Body of pancreas (tissue), 4 donors: ENCODE measurements around the gene TMEM117. TPM values are rescaled to one million over a fixed set of nuclear protein-coding genes. Genes with fewer than 3 reads are reported as not detected.
A peak's percentile ranks its signal among the peaks of the same experiment; 100 is the strongest.

Source experiments
- ATAC-seq: fragments of 150-250 bp; one replicate; pipeline ENCODE4 v1.9.1; 2016
- DNase-seq, 4 donors: peaks; one replicate each; pipeline ENCODE4 v3.0.0-alpha.2; 2019
- H3K27ac ChIP-seq, 4 donors: fragments of 200-600 bp; sonication (generic); 1 replicate in 3 of 4; 2 replicates in 1 of 4; pipeline versions ENCODE4 v1.5.1 to v1.6.1; 2016 to 2019; ENCODE audit warnings: mild to moderate bottlenecking in 1 of 4, mixed read lengths in 1 of 4, moderate library complexity in 1 of 4
- H3K27me3 ChIP-seq, 2 donors: fragments of 200-600 bp; sonication (generic); one replicate each; pipeline ENCODE4 v1.6.0; 2016; ENCODE audit warnings: mild to moderate bottlenecking in 1 of 2
- H3K36me3 ChIP-seq, 2 donors: fragments of 200-600 bp; sonication (generic); replicated peaks in 1 of 2; 2 replicates each; pipeline ENCODE4 v1.5.1; 2016; ENCODE audit warnings: low read depth in 2 of 2; ENCODE audit not compliant: insufficient read depth in 1 of 2
- H3K4me1 ChIP-seq: fragments of 200-600 bp; sonication (generic); one replicate; pipeline ENCODE4 v1.6.0; 2016
- H3K4me3 ChIP-seq, 2 donors: fragments of 200-600 bp; sonication (generic); 1 replicate in 1 of 2; 2 replicates in 1 of 2; pipeline ENCODE4 v1.5.1; 2016 to 2019
- H3K9me3 ChIP-seq, 3 donors: fragments of 200-600 bp; sonication (generic); 1 replicate in 2 of 3; 2 replicates in 1 of 3; pipeline ENCODE4 v1.5.1; 2016
- POLR2A ChIP-seq, 3 donors: fragments of 450-650 bp; IDR thresholded peaks; one replicate each; pipeline ENCODE4 v1.6.1; 2016; ENCODE audit warnings: antibody characterized with exemption in 3 of 3, mild to moderate bottlenecking in 2 of 3
- WGBS, 2 donors: methylation state at CpG; one replicate each; pipeline ENCODE4 v1.1.5; 2017; 5-methylcytosine and 5-hydroxymethylcytosine counted together
- intact Hi-C: fragments of 100-400 bp; cut with DNase I; formaldehyde crosslinking; loops from one replicate; pipeline ENCODE4 v1.15.1; 2023
- total RNA-seq, 2 donors: library from RNA; depleted of rRNA; stranded (reverse); fragments of >200 nt; gene quantifications; one replicate each; pipeline ENCODE4 v1.1.0, GENCODE V29; 2016
- TF ChIP-seq, protein P1 (sequence below), 7 experiments: fragments of 450-650 bp in 4 of 7; fragments of 200-600 bp in 3 of 7; sonication (generic) in 3 of 7; IDR thresholded peaks; one replicate each; pipeline ENCODE4 v1.5.1; 2016 to 2019; ENCODE audit warnings: antibody characterized with exemption in 7 of 7

Gene TMEM117
- total RNA-seq, 2 donors from 2014 or later: 19.2 to 23.4 TPM

DNA sequence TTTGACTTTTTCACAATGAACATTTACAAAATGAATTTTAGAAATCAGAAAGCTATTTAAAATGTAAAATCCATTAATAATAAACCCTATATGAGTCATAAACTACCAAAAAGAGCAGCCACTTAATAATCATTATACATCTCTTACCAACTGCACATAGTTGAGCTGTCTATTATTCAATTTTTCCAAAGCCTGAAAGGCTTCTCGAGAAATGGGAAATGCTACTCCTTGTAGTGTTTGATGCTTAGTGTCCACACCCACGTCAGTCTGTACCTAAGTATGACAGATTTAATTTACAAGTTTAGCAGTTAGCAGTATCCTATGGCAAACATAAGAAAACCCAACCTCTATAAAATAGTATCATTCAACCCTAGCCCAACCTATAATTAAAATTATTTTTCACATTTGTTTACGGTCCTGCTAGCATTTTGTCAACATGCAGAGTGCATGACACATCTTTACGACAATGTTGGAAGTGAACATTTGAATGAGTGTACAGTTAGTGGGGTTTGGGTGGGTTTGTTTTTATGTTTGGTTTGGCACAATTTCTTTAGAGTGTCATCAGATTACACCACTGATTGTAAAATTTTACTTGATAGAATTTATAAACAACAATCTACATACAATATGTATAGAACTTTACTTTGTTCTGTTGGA, 38.2 kb upstream of the TMEM117 start:
- Histone ChIP-seq H3K36me3 (peaks cover 8 to 29% of the 10 kb centered on the region in 2 donors), H3K27me3 (no peaks in the 10 kb centered on the region), H3K9me3 (no peaks in the 10 kb centered on the region), H3K4me1 (peaks cover 4% of the 10 kb centered on the region), H3K4me3 (no peak overlapping the region), H3K27ac (no peak overlapping the region)
- intact Hi-C loops: no loop called here
- WGBS, 2 donors: 78 to 88% methylated on average over 4 of the region's 4 CpGs
- TF ChIP-seq, protein P1, sequence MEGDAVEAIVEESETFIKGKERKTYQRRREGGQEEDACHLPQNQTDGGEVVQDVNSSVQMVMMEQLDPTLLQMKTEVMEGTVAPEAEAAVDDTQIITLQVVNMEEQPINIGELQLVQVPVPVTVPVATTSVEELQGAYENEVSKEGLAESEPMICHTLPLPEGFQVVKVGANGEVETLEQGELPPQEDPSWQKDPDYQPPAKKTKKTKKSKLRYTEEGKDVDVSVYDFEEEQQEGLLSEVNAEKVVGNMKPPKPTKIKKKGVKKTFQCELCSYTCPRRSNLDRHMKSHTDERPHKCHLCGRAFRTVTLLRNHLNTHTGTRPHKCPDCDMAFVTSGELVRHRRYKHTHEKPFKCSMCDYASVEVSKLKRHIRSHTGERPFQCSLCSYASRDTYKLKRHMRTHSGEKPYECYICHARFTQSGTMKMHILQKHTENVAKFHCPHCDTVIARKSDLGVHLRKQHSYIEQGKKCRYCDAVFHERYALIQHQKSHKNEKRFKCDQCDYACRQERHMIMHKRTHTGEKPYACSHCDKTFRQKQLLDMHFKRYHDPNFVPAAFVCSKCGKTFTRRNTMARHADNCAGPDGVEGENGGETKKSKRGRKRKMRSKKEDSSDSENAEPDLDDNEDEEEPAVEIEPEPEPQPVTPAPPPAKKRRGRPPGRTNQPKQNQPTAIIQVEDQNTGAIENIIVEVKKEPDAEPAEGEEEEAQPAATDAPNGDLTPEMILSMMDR (IDR thresholded peaks at IDR 0.05): no peak
- TF ChIP-seq POLR2A (IDR thresholded peaks at IDR 0.05): no peak
- ATAC-seq: no peak
- DNase-seq: no peak

DNA sequence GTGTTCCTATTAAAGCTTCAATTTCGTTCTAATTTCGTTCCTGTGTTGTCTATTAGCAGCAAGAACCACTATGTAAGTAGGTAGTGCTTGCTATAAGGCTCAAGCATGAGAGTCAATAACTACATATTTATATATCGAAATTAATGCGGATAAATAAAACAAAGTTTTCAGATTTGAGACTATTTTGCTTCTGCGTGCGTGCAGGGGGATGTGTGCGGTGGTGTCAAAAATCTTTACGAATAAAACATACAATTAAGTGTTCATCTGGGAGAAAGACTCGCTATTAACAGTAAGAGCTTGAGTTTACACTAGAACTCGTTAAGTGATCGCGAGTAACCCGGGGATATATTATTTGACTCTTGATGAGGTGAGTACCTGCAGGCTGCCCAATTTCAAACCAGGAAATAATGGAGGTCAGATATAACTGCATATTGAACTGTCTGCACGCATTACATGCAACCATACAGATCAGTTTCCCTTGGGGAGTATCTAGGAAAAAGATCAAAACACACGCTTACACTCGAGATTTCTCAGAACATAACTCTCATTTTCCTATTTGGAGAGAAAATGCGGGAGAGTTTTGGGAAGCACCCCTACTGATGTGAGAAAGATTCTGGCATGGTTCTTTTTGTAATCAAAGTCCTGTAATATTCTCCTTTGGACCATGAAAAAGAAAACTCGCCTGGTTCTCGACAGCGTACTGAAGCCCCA, 30.6 kb upstream of the TMEM117 start:
- Histone ChIP-seq H3K4me3 (peak overlapping the region; percentile 76 to 87), H3K36me3 (peaks cover 0 to 6% of the 10 kb centered on the region in 2 donors), H3K27ac (peak overlapping the region in 3 of 4 donors; percentile 80 to 98 (median 98)), H3K27me3 (no peaks in the 10 kb centered on the region), H3K4me1 (peaks cover 17% of the 10 kb centered on the region), H3K9me3 (no peaks in the 10 kb centered on the region)
- peak in 1 of 4 donors; percentile 7 for DNase-seq
- TF ChIP-seq POLR2A (IDR thresholded peaks at IDR 0.05): no peak
- ATAC-seq: no peak
- intact Hi-C loops: no loop called here
- 3 to 4% methylated on average over 18 to 20 of the region's 20 CpGs for WGBS, 2 donors

DNA sequence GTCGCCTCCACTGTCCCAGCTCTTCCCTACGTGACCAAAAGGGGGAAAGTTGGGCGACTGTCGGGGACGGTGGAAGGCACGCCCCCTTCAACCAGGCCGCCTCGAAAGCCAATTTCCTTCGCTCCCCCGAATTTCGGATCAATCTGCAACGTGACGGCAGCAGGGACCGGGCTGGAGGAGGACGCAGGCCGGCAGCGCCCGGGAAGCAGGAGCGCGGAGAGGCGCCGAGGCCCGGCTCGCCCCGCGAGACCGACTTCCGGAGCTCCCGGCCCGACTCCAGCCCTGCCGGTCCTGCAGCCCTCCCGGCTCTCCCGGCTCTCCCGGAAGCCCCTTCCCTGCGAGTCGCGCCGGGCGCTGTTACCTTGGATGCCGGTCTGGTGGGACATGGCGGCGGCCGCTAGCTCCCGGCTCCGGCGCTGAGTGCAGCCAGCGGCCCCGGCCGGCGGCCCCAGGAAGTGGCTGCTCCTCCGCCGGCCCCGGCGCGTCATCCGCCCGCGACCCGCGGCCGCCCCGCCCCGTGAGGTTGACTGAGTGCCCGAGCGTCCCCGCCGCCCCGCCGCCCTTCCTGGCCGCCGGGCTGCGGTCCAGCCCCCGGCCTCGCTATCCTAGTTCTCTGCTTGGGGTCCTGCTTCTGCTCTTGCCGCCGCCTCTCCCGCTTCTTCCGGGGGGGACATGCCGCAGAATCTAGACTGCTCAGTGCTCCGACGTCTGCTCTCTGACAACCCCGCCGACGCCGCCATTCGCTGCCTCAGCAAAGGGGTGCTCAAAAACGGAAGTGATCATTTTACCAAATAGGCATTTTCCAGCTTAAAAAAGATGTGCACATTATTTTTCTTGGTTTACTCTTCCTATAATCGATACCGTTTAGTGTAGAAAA, 29.8 kb upstream of the TMEM117 start, which contains the start of gene TWF1:
TSS of gene TWF1 (minus strand) at position 458 of the 877 bp plus-strand sequence. CDS start at position 386, 72 bp downstream.
- peak; percentile 99 for ATAC-seq
- H3K4me3 ChIP-seq: peak within 1 kb of the TSS; percentile 76 to 87
- H3K27me3 ChIP-seq: no peaks in the 10 kb centered on the region
- H3K36me3 ChIP-seq: no peaks in the 10 kb centered on the region
- no peaks in the 10 kb centered on the region for H3K9me3 ChIP-seq
- intact Hi-C loops: no loop called here
- WGBS, 2 donors: 0 to 1% methylated on average over 31 to 80 of the region's 89 CpGs
- DNase-seq: peak; percentile 85 to 90 (median 88)
- TF ChIP-seq POLR2A (IDR thresholded peaks at IDR 0.05): peak; percentile 80 to 84 (median 82)
- TF ChIP-seq, protein P1 (IDR thresholded peaks at IDR 0.05): peak in 4 of 7 experiments; percentile 39 to 49 (median 42)
- H3K4me1 ChIP-seq: peaks cover 17% of the 10 kb centered on the region
- H3K27ac ChIP-seq: peak within 1 kb of the TSS; percentile 80 to 98 (median 94)

DNA sequence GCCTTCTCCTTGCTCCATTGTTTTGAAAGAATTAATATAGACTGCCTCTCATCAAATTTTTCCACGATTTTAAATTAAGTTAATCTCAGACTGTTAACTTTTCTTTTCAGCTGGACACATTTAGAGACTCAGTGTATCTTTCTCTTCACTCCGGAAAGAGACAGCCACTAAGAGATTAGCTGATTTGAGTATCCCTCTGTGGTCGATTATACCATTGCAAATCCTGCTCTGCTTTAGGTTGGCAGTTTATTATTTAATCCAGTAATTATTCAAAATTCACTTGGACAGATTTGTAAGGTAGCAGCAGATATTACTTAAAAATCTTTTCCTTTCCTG, 29.2 kb upstream of the TMEM117 start:
- no peak for TF ChIP-seq POLR2A (IDR thresholded peaks at IDR 0.05)
- TF ChIP-seq, protein P1 (IDR thresholded peaks at IDR 0.05): no peak
- H3K9me3 ChIP-seq: no peaks in the 10 kb centered on the region
- H3K27ac ChIP-seq: peak overlapping the region; percentile 80 to 98 (median 94)
- WGBS, 2 donors: 2 to 8% methylated on average over 3 of the region's 3 CpGs
- no peak for DNase-seq
- H3K27me3 ChIP-seq: no peaks in the 10 kb centered on the region
- peak overlapping the region in 1 of 2 donors; percentile 87 for H3K4me3 ChIP-seq
- no peak for ATAC-seq
- H3K36me3 ChIP-seq: no peaks in the 10 kb centered on the region
- intact Hi-C loops: no loop called here
- peaks cover 17% of the 10 kb centered on the region for H3K4me1 ChIP-seq

DNA sequence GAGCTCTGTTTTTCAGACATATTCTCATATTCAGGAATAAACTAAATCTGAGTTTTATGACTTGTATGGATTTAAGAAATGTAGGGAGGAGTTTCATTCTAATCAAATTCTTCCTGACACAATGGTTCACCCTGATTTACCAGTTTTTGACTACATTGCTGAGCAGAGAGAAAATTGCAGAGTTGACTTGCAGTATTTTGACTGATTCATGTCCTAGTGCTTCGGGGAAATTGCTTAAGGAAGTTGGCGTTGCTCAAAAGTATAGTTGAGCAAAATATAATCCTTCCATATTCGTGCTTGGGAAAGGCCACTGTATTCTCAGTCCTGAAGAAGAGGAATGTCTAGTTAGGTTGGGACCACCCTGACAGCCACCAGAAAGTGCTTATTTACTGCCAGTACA, 28.5 kb upstream of the TMEM117 start:
- DNase-seq: no peak
- H3K27ac ChIP-seq: peak overlapping the region in 2 of 4 donors; percentile 1 to 98
- no peaks in the 10 kb centered on the region for H3K9me3 ChIP-seq
- H3K4me3 ChIP-seq: no peak overlapping the region
- H3K36me3 ChIP-seq: no peaks in the 10 kb centered on the region
- ATAC-seq: no peak
- intact Hi-C loops: no loop called here
- H3K4me1 ChIP-seq: peaks cover 17% of the 10 kb centered on the region
- TF ChIP-seq POLR2A (IDR thresholded peaks at IDR 0.05): no peak
- TF ChIP-seq, protein P1 (IDR thresholded peaks at IDR 0.05): no peak
- no peaks in the 10 kb centered on the region for H3K27me3 ChIP-seq
- WGBS, 2 donors: 85 to 94% methylated on average over 3 of the region's 3 CpGs
